Fibroblast of lung (primary cell): ENCODE measurements around the gene HIVEP3. TPM values are rescaled to one million over a fixed set of nuclear protein-coding genes. Genes with fewer than 3 reads are reported as not detected.

Experiments
- DNase-seq, 2 donors: peaks; one replicate each; pipeline versions ENCODE4 v3.0.0 to v3.0.0-alpha.2; 2010; ENCODE audit warnings: low read depth in 2 of 2
- H2AFZ ChIP-seq: 2 replicates; pipeline ENCODE4 v1.5.1; 2012; ENCODE audit warnings: low read length, control low read depth, inconsistent platforms
- H3K27ac ChIP-seq: 2 replicates; pipeline ENCODE4 v1.5.1; 2011; ENCODE audit warnings: low read length, control low read depth; ENCODE audit not compliant: insufficient read depth
- H3K27me3 ChIP-seq: 2 replicates; pipeline ENCODE4 v1.5.1; 2011; ENCODE audit warnings: mild to moderate bottlenecking, low read length; ENCODE audit not compliant: control insufficient read depth, insufficient read depth
- H3K36me3 ChIP-seq: 2 replicates; pipeline ENCODE4 v1.5.1; 2011; ENCODE audit warnings: low read length; ENCODE audit not compliant: control insufficient read depth, insufficient read depth
- H3K4me1 ChIP-seq: 2 replicates; pipeline ENCODE4 v1.5.1; 2011; ENCODE audit warnings: low read length; ENCODE audit not compliant: control insufficient read depth, insufficient read depth; ENCODE audit errors: extremely low read depth
- H3K4me2 ChIP-seq: 2 replicates; pipeline ENCODE4 v1.5.1; 2011; ENCODE audit warnings: low read length, control low read depth; ENCODE audit not compliant: insufficient read depth; ENCODE audit errors: extremely low read depth
- H3K4me3 ChIP-seq, 4 experiments: fragments of 200-600 bp in 1 of 4; sonication (generic) in 1 of 4; replicated peaks in 1 of 4; 2 replicates each; pipeline ENCODE4 v1.5.1; 2011 to 2016; ENCODE audit warnings: low read length in 4 of 4, low read depth in 3 of 4, mild to moderate bottlenecking in 3 of 4, control low read depth in 2 of 4, inconsistent platforms in 1 of 4, mixed read lengths in 1 of 4; ENCODE audit not compliant: insufficient read depth in 1 of 4; ENCODE audit errors: control extremely low read depth in 1 of 4
- H3K79me2 ChIP-seq: 2 replicates; pipeline ENCODE4 v1.5.1; 2012; ENCODE audit warnings: mild to moderate bottlenecking, low read length, inconsistent platforms; ENCODE audit not compliant: control insufficient read depth, insufficient read depth
- H3K9ac ChIP-seq: 2 replicates; pipeline ENCODE4 v1.5.1; 2011; ENCODE audit warnings: mild to moderate bottlenecking, low read length, control low read depth; ENCODE audit not compliant: insufficient read depth
- H3K9me3 ChIP-seq: 2 replicates; pipeline ENCODE4 v1.5.1; 2012; ENCODE audit warnings: low read depth, low read length; ENCODE audit not compliant: control insufficient read depth, insufficient read depth
- H4K20me1 ChIP-seq: 2 replicates; pipeline ENCODE4 v1.5.1; 2011; ENCODE audit warnings: low read length; ENCODE audit not compliant: control insufficient read depth, insufficient read depth; ENCODE audit errors: extremely low read depth
- CTCF ChIP-seq, 2 donors: IDR thresholded peaks in 1 of 2; conservative IDR thresholded peaks in 1 of 2; 1 replicate in 1 of 2; 2 replicates in 1 of 2; pipeline ENCODE4 v1.5.1; 2011 to 2012; ENCODE audit warnings: low read length in 2 of 2, control low read depth in 1 of 2, inconsistent platforms in 1 of 2, low read depth in 1 of 2, mild to moderate bottlenecking in 1 of 2
- EZH2 ChIP-seq: IDR thresholded peaks from 2 replicates; pipeline ENCODE4 v1.5.1; 2012; ENCODE audit warnings: low read length, control low read depth, mild to moderate bottlenecking; ENCODE audit errors: missing control alignments
- polyA plus RNA-seq, 2 donors: library from polyadenylated mRNA; depleted of rRNA in 1 of 2; stranded (reverse) in 1 of 2; unstranded in 1 of 2; fragments of >200 nt; gene quantifications; 2 replicates each; pipeline ENCODE4 v1.2.1, GENCODE V29; 2011 to 2012; ENCODE audit warnings: missing spikeins in 1 of 2
- total RNA-seq: library from RNA; depleted of rRNA; stranded (reverse); fragments of >200 nt; gene quantifications from 2 replicates; pipeline ENCODE4 v1.2.1, GENCODE V29; 2014

Gene HIVEP3
- total and polyA plus RNA-seq, 2 donors (not counting 1 experiment from before 2014, with no cell fraction given): 0.83 to 3.2 TPM

DNA sequence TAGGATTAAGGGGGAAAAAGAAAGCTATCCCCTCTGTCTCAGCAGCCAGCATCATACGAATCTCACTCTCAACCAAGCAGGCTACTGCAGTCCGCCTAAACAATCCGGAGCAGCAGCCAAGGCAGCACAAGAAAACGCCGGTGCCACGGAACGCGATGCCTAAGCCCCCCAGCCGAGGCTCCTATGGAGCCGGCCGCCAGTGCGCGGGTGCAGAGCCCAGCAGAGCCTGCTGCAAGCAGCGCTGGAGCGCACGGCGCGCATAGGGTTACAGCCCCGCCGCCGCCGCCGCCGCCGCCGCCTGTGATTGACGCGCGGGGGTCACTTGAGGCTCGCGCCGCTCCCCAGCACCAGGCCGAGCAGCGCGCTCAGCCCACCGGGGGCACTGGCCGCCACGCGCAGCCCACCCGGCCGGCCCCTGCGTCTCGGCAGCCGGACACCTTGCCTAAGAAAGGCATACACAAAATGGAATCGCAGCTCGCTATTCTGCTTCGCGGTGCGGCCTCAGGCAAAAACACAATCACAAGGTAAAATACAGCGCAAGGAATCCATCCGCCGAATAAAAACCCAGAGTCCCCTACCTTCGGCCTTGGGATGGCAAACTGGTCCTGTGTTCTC, 780 bp downstream of the HIVEP3 start:
- Histone ChIP-seq H3K9ac (peak overlapping the region; percentile 27), H3K4me3 (peak overlapping the region; percentile 43 to 62 (median 54)), H3K27ac (no peak overlapping the region), H3K4me1 (peaks cover 6% of the 10 kb centered on the region), H3K79me2 (no peaks in the 10 kb centered on the region), H4K20me1 (no peaks in the 10 kb centered on the region), H3K9me3 (no peaks in the 10 kb centered on the region), H3K36me3 (no peaks in the 10 kb centered on the region), H2AFZ (peak overlapping the region; percentile 52), H3K4me2 (peak overlapping the region; percentile 92), H3K27me3 (no peaks in the 10 kb centered on the region)
- no peak for TF ChIP-seq EZH2
- no peak for TF ChIP-seq CTCF (conservative IDR thresholded peaks at IDR 0.05 in 1 of 2, IDR thresholded peaks at IDR 0.05 in 1 of 2; ENCODE audit: low read depth in 1 of 2, low read length in 2 of 2)
- DNase-seq: peak; percentile 19 to 55

- Histone ChIP-seq H3K27ac (no peak overlapping the region), H3K4me3 (peak overlapping the region in 1 of 4 experiments; percentile 56), H3K9me3 (no peaks in the 10 kb centered on the region), H3K36me3 (no peaks in the 10 kb centered on the region), H3K27me3 (no peaks in the 10 kb centered on the region), H4K20me1 (no peaks in the 10 kb centered on the region), H3K79me2 (no peaks in the 10 kb centered on the region), H3K4me2 (peak overlapping the region; percentile 92), H3K4me1 (peaks cover 6% of the 10 kb centered on the region), H3K9ac (no peak overlapping the region), H2AFZ (no peak overlapping the region)
- DNase-seq: no peak
- TF ChIP-seq CTCF (conservative IDR thresholded peaks at IDR 0.05 in 1 of 2, IDR thresholded peaks at IDR 0.05 in 1 of 2; ENCODE audit: low read depth in 1 of 2, low read length in 2 of 2): no peak
- TF ChIP-seq EZH2: no peak
These were observed 1.6 kb downstream of the HIVEP3 start for GRCh38 chr1:41917076-41917475.

- no peak for DNase-seq
- H3K27ac ChIP-seq: no peak overlapping the region
- no peak overlapping the region for H3K4me2 ChIP-seq
- TF ChIP-seq CTCF (conservative IDR thresholded peaks at IDR 0.05 in 1 of 2, IDR thresholded peaks at IDR 0.05 in 1 of 2; ENCODE audit: low read depth in 1 of 2, low read length in 2 of 2): no peak
- peaks cover 6% of the 10 kb centered on the region for H3K4me1 ChIP-seq
- no peaks in the 10 kb centered on the region for H3K27me3 ChIP-seq
- H3K79me2 ChIP-seq: no peaks in the 10 kb centered on the region
- H3K4me3 ChIP-seq: no peak overlapping the region
- no peaks in the 10 kb centered on the region for H4K20me1 ChIP-seq
- H3K9me3 ChIP-seq: no peaks in the 10 kb centered on the region
- no peak overlapping the region for H3K9ac ChIP-seq
- no peaks in the 10 kb centered on the region for H3K36me3 ChIP-seq
- no peak overlapping the region for H2AFZ ChIP-seq
These were observed 2.7 kb downstream of the HIVEP3 start for GRCh38 chr1:41915786-41916571.
